Peyer's patch (tissue), 4 donors: ENCODE results near the gene SLC6A3.
"Not testable (repeated sequence)": the region's sequence is repeated elsewhere in the genome, so short reads cannot be mapped to it uniquely, and the experiment has no call there.

ENCODE experiments used
- CTCF ChIP-seq, 6 experiments: fragments of 450-650 bp in 4 of 6; fragments of 200-600 bp in 2 of 6; sonication (generic) in 1 of 6; IDR thresholded peaks; one replicate each; pipeline ENCODE4 v1.5.1; 2017 to 2019; ENCODE audit warnings: antibody characterized with exemption in 6 of 6, mild to moderate bottlenecking in 3 of 6, moderate library complexity in 1 of 6
- POLR2A ChIP-seq, 2 donors: fragments of 450-650 bp; IDR thresholded peaks; one replicate each; pipeline ENCODE4 v1.5.1; 2017; ENCODE audit warnings: antibody characterized with exemption in 2 of 2, mild to moderate bottlenecking in 2 of 2, moderate library complexity in 2 of 2

GRCh38 chr5:1456110-1456881, 11.1 kb upstream of the SLC6A3 start:
- TF ChIP-seq CTCF, POLR2A (IDR thresholded peaks at IDR 0.05): not testable (repeated sequence)
